Measurements from ENCODE around the gene FBXO9.

The FBXO9 gene

DNA sequence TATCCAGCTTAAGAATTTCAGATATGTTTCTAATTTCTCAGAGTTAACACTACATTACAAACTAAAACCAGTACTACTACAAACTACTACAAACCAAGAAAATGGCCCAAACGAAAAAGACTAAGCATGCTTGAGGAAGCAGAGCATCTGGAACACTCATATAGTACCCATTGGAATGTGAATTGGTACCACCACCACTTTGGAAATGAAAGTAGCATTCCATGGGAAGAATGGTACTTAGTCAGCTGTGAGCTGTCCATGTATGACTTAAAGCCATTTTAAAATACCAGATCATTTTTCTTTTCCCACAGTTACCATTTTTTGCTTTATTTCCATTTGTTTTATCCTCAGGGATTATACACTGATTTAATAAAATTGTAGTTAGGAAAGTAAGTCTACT lies 30.5 kb downstream of the FBXO9 start:
- DNase-seq, result no peak

DNA sequence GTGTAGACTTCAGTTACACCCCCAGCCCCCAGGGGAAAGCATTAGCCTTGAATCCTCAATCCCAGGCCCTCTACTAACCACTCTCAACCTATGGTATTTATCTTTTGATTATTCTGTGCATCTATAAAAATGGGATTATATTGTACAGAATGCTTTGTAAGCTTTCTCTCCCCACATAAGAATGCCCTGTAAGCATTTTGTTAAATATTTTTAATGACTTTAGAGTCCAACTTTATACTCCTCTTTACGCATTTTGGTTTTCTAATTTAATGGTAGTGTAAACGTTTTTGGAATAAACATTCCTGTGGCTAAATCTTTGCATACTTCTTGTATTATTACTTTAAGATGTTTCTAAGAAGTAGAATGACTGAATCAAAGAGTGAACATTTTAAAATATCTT lies 35.4 kb downstream of the FBXO9 start:
- no peak for DNase-seq

DNA sequence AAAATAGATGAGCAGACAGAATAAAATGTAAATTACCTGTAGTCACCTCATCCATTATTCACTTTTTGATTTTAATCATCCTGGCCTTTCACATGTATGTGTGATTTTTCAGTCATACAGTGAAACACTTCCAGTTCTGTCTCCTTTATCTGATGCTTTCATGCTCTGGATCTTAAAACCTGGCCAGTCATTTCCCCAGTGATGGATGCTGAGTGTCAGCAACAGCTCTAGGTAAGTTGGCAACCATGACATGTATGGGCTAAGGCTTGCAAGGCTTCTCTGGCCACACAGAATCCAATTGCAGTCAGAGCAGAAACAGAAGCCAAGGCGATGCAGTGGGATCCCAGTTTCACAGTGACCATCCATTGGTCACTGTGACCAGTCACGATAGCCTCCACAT lies 35.8 kb downstream of the FBXO9 start:
- no peak for DNase-seq

DNA sequence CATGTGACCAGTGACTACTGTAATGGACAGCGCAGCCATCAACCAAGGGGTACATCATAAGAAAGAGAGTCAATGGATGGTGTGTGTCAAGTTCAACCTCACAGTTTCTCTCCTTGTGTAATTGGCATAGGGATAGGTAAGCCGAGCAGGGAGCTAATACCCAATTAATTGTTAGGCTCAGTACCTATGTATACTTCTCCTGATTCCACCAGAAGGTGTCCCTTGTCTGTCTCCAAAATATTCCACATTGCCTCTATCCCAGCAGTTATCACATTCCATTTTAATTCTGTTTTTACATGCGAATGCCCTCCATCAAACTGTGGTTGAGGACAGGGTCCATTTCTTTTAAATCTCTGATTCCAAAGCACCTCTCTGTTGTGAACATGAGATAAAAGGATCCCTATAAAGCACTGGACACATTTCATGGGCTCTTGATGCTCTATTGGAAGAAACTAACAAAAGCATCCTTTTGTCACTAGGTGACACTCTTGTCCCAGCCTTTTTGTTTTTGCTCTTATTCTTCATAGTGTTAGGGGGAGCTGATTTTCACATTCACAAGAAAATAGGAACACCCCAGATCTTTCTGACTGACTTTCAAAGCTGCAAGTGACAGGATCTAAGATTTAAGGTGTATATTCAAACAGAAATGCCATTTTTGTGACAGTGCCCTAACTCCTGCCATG lies 38.9 kb downstream of the FBXO9 start:
- DNase-seq, result peak; percentile 27

DNA sequence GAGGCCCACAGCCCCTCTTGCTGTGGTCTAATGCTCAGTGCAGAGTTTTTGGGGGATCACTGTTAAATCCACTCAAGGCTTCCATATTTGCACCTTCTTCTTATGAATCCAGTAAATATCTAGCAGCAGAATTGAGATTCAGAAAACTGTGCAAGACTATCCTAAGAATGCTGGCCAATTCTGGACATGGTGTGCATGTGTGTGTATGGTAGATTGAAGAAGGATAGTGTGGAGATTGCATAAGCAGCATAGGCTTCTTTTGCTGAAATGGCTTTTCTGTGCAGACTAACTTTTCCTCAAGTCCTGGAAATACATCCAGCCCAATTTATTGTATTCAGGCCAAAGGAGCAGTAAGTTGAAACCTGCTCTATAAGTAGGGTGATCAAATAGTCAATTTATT lies 39.7 kb downstream of the FBXO9 start:
- no peak for DNase-seq

DNA sequence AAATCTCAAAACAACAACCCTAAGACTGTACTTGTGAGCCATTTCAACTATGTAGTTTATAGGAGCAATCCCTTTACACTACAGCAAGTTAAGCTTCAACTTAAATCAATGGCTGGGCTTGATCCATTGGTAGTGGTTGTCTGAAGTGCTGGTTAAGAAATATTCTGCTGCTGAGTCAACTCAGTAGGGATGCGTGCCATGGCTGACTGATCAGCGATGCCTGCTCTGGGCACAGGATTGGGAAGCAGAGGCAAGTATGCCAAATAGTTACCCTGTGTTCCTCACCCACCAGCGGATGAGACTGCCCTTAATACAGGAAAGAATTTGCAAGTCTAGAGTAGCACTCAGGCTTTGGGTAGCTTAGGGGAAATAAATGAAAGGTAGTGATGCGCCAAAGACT lies 41.9 kb downstream of the FBXO9 start:
- DNase-seq, result no peak

DNA sequence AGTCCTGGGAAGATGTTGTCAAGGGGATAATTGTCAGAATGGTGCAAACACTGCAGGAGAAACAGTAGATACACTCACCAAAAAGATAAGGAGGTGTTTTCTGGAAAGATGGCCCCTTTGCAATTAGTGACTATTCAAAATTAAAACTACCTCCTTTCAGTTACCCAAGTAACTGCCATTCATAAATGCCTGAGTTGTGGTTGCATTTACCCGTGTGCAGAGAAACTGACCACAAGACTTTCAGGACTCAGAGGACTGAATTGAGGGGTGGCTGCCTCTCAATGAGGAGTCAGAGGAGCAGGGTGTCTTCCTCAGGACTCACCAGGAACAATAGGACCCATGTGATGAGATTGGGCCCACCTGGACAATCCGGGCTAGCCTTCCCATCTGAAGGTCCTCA lies 44.4 kb downstream of the FBXO9 start:
- DNase-seq, result no peak

DNA sequence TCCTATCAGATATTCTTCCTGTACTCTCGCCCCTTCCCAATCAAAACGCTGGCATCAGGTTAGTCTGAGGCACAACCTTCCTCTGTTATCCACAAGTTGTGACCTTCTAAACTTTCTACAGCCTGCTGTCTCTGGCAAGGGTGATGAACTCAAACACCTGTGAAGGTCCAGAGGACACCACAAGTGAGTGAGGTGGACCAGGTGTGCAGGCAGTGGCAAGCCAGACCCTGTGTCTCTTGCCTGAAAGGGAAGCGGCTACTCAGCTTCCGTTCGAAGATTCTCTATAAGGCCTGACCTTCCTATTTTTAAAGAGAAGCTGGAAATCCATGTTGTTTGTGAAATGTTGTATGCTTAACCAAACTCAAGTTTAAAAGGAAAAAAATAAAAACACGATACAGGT lies 46.7 kb downstream of the FBXO9 start:
- no peak for DNase-seq

DNA sequence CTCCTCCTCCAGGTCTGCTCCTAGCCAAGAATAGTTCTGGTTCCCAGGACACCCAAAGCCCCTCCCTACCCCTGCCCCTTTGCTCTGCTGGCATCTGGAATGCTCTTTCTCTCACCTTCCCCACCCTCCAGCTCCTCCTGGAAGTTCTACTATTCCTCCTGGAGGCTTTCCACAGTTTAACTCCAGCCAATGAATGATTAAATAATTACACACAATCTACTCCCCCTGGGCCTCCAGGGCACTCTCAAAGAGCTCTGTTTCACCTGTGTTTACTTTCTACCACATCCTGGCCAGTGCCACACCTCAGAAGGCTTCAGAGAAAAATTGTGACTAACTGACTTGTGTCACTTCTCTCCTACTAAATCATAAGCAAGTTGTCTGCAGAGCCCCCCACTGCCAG lies 47.2 kb downstream of the FBXO9 start:
- DNase-seq, result peak; percentile 81

DNA sequence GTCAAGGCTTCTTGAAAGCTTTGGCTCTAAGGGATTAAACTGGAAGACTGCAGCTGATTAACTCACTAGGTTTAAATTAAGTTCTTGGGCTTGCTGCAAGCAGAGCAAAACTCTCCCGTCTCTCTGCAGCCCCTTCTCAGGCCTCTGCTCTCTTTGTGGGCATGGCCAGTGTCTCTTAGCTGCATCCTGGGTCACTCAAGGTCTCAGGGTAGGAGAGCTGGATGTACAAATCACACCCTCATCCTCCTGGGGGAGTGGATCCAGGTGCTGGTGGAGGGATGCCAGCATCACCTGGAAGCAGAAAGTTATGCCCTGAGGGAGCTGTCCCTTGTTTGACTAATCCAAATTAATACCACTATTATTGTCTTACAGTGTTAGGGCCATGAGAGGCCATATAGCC lies 47.7 kb downstream of the FBXO9 start:
- DNase-seq, result peak; percentile 47

DNA sequence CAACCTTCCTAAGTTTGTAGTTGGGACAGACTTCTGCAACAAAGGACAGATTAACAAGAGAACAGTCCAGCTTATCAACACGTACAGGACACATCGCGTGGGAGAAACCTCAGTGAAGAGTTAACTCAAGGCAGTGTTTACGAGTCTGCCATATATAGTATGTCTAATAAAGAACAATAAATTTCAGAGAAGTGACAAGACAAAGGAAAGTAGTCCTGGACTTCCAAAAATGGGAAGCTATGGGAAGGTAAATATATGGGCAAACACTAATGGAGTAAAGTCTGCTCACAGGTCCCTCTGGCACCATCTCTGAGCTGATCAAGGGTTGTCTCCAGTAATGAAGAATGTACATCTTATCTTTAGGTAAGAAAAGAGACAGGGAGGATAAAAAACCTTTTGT lies 48.5 kb downstream of the FBXO9 start:
- DNase-seq, result no peak

DNA sequence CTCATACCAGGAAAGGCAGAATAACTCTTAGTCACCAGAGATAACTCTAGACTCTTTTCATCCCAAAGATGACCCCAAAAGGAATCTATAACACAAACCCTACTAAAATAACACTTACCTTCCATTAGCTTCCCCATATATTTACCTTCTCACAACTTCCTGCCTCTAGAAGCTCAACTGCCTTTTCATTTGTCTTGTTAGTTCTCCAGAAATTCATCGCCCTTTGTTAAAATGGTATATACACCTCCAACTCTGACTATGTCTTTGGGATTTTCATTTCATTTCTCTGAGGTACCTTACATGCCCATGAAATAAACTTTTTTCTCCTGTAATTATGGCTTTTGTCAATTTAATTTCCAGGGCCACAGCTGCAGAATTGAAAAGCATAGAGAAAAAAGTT lies 49.9 kb downstream of the FBXO9 start:
- DNase-seq, result no peak

DNA sequence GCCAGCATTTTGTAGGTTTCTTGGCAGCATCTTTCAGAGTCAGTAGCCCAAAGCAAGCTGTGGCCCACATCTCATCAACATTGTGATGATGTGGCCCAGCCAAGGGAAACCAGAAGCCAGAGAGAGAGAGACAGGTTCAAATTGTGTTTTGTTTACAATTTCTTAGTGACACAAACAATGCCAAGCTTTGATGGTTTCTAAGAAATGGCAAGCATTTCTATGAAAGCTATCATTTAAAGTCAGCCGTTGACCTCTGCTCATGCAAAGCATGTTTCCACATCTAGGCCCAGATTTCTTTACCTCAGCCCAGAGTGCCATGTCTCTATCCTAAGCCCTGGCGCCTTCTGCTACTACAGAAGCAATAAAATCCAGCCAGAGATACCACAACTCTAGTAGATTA lies 50.5 kb downstream of the FBXO9 start:
- no peak for DNase-seq

DNA sequence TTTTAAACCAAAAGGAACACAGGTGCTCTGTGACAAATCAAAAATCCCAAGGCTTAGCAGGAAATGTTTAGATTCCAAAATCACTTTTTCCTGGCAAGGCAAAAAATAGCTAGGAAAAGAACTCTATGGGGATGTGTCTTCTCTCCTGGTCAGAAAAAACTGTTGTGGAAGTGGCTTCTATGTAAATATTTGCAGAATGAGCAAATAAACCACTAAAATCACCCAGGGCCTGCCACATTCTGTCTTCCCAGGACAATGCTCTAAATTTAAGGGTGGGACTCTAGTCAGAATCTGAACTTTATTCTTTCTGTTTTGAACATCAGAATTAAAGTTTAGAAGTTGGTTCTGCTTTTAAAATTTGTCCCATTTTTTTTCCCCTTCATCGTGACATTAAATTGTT lies 54.1 kb downstream of the FBXO9 start:
- no peak for DNase-seq

DNA sequence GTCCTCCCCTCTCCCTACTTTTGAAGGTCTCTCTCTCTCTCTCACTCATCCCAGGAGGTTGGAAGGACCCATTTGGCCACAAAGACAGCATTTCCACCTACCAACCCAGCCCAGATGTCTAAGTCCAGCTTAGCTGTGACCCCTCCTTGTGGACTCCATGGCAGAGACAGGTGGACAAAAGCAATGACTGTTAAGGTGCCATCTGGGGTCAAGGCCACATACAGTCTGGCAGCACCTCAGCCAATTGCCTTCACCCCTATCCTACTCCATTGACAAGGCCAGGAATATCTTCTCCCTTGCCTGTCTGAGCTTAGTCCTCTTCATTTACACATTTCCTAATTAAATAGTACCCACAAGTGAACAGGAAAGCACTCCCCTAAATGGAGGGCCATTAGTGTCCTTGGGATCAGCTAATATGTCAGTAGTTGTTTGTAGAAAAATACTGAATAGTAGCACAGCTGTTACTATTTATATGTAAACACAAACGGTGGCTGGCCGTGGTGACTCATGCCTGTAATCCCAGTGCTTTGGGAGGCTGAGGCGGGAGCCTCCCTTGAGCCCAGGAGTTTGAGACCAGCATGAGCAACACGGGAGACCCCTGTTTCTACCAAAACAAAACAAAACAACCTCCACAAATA lies 54.7 kb downstream of the FBXO9 start:
- peak; percentile 53 for DNase-seq

DNA sequence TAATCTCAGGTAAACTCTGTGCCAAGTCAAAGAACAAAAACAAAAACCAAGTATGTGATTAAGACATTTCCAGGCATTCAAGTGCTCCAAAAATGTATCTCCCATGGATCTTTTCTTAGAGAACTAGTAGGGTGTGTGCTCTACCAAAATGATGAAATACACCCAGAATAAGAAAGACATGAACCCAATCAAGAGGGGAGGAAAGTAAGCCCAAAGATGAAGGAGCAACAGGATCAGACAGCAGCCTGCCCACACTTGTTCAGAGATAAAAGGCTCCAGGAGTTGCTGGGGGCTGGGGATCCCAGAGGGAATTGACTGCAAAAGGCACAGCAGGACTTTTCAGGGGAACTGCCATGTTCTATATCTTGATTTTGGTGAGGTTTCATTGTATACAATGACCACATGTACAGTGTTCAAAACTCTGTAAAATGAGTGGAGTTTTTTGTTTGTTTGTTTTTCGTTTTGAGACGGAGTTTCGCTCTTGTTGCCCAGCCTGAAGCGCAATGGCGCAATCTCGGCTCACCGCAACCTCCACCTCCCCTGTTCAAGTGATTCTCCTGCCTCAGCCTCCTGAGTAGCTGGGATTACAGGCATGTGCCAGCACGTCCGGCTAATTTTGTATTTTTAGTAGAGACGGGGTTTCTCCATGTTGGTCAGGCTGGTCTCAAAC lies 59.1 kb downstream of the FBXO9 start:
- no peak for DNase-seq

DNA sequence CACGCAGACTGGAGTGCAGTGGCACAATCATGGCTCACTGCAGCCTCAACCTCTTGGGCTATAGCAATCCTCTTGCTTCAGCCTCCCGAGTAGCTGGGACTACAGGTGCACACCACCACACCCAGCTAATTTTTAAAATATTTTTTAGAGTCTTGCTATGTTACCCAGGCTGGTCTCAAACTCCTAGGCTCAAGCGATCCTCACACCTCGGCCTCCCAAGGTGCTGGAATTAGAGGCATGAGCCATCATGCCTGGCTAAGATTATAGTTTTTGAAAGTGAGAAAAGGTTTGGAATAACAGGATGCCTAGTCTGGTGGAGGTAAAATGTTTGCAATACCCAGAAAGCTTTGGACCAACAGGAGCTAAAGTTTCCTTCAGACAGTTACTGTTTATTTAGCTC lies 60.1 kb downstream of the FBXO9 start:
- no peak for DNase-seq

DNA sequence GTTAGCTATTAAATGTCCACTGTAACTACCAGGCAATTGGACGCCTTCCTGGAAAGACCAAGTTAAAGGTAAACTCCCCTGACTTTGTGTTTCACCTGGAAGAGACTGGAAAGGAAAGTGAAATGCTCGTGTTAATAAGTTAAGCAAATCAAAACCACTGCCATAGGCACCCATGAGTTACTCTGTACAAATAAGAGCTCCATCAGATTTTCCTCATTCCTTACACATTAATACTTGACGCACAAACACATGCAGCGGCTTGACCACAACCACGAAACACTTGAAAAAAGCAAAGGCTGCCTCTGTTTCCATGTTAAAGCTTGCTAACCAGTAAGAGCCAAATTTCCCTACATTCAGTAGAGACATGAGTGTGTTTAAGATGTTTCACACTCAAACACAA lies 63.6 kb downstream of the FBXO9 start:
- DNase-seq, result no peak

DNA sequence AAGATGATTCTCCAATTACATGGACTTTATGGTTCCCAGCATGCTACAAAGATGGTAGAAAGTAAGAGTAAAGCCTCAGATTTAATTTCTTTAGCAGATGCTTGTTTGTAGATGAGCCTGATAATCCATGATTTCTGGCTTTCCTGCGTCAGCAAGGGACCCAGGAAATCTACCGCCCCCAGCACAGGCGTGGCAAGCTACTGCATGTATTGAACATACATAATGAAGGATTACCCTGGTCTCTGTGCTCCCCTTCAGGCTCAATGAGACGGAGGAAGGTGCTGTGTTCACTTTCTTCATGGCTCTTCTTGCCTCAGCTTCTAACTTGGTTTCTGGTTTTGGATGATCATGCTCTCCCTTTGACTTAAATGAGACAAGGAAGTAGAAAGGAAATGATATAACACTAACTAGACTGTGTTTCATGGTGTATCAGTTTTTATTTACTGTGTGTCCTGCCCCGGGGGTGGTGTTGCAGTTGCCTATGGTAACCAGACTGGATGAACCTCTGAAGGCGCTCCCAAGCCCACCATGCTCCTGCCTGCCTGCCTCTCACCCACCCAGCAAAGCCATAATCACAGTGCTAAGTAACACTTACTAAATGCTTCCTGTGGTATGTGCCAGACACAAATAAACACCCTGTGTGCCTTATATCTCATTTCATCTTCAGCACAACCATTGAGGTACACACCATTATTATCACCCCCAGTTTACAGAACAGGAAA lies 65.5 kb downstream of the FBXO9 start:
- DNase-seq, result no peak

DNA sequence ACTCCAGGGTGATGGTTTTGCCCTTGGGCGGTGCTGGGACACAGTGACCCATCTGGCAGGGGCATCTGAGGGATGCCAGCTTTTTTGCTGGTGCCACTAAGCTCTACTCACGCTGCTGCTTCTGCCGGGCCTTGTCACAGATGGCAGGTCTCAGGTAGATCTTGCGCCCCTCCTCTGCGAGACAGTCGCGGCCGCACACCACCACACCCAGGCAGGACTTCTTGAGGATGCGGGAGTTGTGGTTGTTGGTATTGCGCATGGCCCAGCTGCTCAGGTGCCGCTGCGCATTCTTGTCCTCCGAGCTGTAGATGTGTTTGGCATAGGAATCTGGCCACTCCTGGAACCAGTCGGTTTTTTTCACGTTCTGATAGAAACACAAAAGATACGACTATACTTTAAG lies 68.8 kb downstream of the FBXO9 start:
- no peak for DNase-seq

DNA sequence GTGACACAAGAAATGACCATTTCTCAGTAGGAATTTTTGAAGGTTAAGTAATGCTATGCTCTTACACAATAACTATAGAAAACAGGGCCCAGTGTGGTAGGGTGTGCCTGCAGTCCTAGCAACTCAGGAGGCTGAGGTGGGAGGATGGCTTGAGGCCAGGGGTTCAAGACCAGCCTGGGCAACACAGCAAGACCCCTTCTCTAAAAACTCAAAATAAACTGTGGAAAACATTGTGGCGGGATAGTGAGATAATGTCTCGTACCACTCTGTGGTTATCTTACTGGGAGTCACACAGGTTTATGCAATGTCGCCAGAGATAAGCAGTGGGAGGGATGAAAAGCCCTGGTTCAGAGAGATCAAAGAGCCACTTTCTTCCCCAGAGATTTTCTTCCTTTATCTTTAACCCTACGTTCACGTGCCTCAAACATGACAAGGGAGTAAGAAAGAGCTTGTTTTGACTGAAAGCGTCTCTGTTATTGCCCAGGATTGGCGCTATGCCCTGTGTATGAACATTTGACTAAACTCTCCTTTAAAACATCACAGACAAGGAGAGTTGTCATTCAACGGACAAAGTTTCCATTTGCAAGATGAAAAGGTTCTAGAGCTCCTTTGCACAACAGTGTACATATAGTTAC lies 69.5 kb downstream of the FBXO9 start:
- DNase-seq, result no peak

DNA sequence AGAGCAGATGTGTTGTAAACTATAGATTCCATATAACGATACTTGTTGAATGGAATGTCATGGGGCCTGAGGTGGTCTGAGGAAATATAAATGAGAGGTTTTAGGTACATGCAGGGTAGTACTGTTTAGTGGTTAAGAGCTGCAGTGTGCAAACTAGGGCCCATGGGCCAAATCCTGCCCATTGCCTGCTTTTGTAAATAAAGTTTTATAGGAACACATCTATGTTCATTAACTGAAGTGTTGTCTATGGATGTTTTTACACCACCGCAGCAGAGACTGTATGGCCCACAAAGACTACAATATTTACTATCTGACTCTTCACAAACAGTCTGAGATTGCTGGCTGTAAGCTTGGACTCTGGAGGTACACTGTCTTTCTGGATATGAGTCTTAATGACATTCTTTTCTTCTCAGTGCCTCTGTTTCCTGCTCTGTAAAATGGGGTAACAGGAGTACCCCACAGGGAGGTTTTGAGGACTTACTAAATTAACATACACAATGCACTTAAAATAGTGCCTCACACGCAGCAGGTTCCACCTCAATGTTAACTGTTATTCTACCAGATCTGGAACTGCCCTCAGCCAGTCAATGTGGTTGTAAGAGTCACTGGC lies 70.9 kb downstream of the FBXO9 start:
- no peak for DNase-seq

DNA sequence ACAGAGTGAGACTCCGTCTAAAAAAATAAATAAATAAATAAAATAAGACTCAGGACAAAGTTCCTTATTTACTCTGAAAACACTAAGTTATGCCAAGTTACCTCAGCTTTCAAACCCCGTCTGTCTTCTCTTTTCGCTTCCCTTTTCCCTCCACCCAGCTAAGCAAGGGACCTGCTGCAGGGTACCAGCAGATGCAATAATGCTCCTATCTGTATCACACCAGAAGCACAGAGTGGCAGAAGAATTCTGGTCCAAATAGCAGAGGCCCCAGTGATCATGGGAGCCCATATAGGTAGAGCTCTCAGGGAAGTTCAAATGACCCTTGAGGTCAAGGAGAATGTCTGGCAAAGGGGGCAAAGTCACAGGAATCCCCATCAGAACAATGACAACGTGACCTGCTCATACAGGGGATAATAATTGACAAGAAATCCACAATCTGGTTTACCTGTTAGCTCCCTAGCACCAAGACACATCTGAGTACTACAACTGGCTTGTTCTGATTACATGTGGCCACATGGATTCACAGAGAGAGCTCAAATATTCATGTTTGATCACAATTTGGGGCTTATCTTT lies 74.7 kb downstream of the FBXO9 start:
- no peak for DNase-seq
